SK-N-SH (cell line): ENCODE results near the gene MGLL. TPM values are rescaled to one million over a fixed set of nuclear protein-coding genes. Genes with fewer than 3 reads are reported as not detected.

Experiments used
- CTCF ChIA-PET: fragments of 300-600, 350-600 bp; formaldehyde crosslinking; extraction: SDS; loops from one replicate; lab custom pipeline; 2021; lab: Yijun Ruan, JAX
- POLR2A ChIA-PET: fragments of 350-600 bp; sonication (Branson Sonifier 250); formaldehyde crosslinking; extraction: SDS; loops from one replicate; lab custom pipeline; 2020; ENCODE audit warnings: antibody characterized with exemption, inconsistent platforms; lab: Yijun Ruan, JAX
- DNase-seq: peaks from one replicate; pipeline ENCODE4 v3.0.0; 2012
- H2AFZ ChIP-seq: fragments of 200-600 bp; sonication (generic); 2 replicates; pipeline ENCODE4 v1.8.1; 2016; ENCODE audit warnings: antibody characterized with exemption, mild to moderate bottlenecking, low read depth
- H3F3A ChIP-seq: fragments of 200-600 bp; sonication (generic); replicated peaks from 2 replicates; pipeline ENCODE3; 2016; ENCODE audit warnings: antibody characterized with exemption, mild to moderate bottlenecking; ENCODE audit not compliant: insufficient read depth
- H3K27ac ChIP-seq, 2 experiments: fragments of 200-500 bp in 1 of 2; fragments of 200-600 bp in 1 of 2; sonication (Bioruptor generic) in 1 of 2; sonication (generic), shearing (Covaris generic) in 1 of 2; 2 replicates each; pipeline versions ENCODE4 v1.5.1 to v1.6.1; 2014 to 2016; ENCODE audit warnings: low read depth in 2 of 2, inconsistent platforms in 1 of 2, low read length in 1 of 2, mild to moderate bottlenecking in 1 of 2, mixed read lengths in 1 of 2
- H3K27me3 ChIP-seq: fragments of 200-600 bp; sonication (generic), shearing (Covaris generic); 2 replicates; pipeline ENCODE4 v1.6.1; 2016; ENCODE audit warnings: mixed run types; ENCODE audit not compliant: insufficient read depth
- H3K36me3 ChIP-seq, 2 experiments: fragments of 200-500 bp in 1 of 2; fragments of 200-600 bp in 1 of 2; sonication (Bioruptor generic) in 1 of 2; sonication (generic) in 1 of 2; replicated peaks in 1 of 2; 2 replicates each; pipeline versions ENCODE3 to v1.5.1; 2014 to 2016; ENCODE audit warnings: low read length in 1 of 2, mild to moderate bottlenecking in 1 of 2; ENCODE audit not compliant: insufficient read depth in 2 of 2, control insufficient read depth in 1 of 2
- H3K4me1 ChIP-seq, 2 experiments: fragments of 200-500 bp in 1 of 2; fragments of 200-600 bp in 1 of 2; sonication (Bioruptor generic) in 1 of 2; sonication (generic), shearing (Covaris generic) in 1 of 2; 2 replicates each; pipeline versions ENCODE4 v1.5.1 to v1.6.1; 2014 to 2016; ENCODE audit warnings: low read depth in 1 of 2, low read length in 1 of 2, mixed run types in 1 of 2; ENCODE audit not compliant: insufficient read depth in 2 of 2, control insufficient read depth in 1 of 2
- H3K4me2 ChIP-seq: fragments of 200-600 bp; sonication (generic), shearing (Covaris generic); 2 replicates; pipeline ENCODE4 v1.6.1; 2017; ENCODE audit warnings: mixed run types
- H3K4me3 ChIP-seq, 2 experiments: fragments of 200-500 bp in 1 of 2; fragments of 200-600 bp in 1 of 2; sonication (Bioruptor generic) in 1 of 2; sonication (generic), shearing (Covaris generic) in 1 of 2; 2 replicates each; pipeline versions ENCODE4 v1.5.1 to v1.8.1; 2014 to 2016; ENCODE audit warnings: low read depth in 2 of 2, inconsistent platforms in 1 of 2, low read length in 1 of 2, mild to moderate bottlenecking in 1 of 2, mixed read lengths in 1 of 2, moderate library complexity in 1 of 2
- H3K79me2 ChIP-seq: fragments of 200-600 bp; sonication (generic); 2 replicates; pipeline ENCODE4 v1.8.1; 2017; ENCODE audit warnings: mild to moderate bottlenecking; ENCODE audit not compliant: insufficient read depth
- H3K9ac ChIP-seq: fragments of 200-600 bp; sonication (generic); 2 replicates; pipeline ENCODE4 v1.6.1; 2017; ENCODE audit warnings: mixed run types
- H3K9me2 ChIP-seq: fragments of 200-600 bp; sonication (generic); 2 replicates; pipeline ENCODE4 v1.6.1; 2017; ENCODE audit warnings: mixed run types
- H3K9me3 ChIP-seq: fragments of 200-600 bp; sonication (generic); 2 replicates; pipeline ENCODE4 v1.6.1; 2017; ENCODE audit warnings: mixed run types, mild to moderate bottlenecking, moderate library complexity
- H4K20me1 ChIP-seq: fragments of 200-600 bp; sonication (generic); 2 replicates; pipeline ENCODE4 v1.6.1; 2017; ENCODE audit warnings: mild to moderate bottlenecking, mixed run types; ENCODE audit not compliant: insufficient read depth
- EP300 ChIP-seq, 2 experiments: IDR thresholded peaks; 2 replicates each; pipeline versions ENCODE4 v1.4.0 to v1.6.1; 2012; ENCODE audit warnings: borderline replicate concordance in 1 of 2, low read depth in 1 of 2, low read length in 1 of 2
- FOXM1 ChIP-seq: IDR thresholded peaks from 2 replicates; pipeline ENCODE4 v1.4.0; 2012; ENCODE audit warnings: low read depth, mild to moderate bottlenecking
- JUND ChIP-seq: IDR thresholded peaks from 2 replicates; pipeline ENCODE4 v1.4.0; 2012
- MEF2A ChIP-seq: IDR thresholded peaks from 2 replicates; pipeline ENCODE4 v1.4.0; 2012; ENCODE audit warnings: low read depth, borderline replicate concordance
- MXI1 ChIP-seq: IDR thresholded peaks from 2 replicates; pipeline ENCODE4 v1.6.1; 2012; ENCODE audit warnings: mild to moderate bottlenecking, low read depth, low read length, improper control_type of control experiment
- SIN3A ChIP-seq: IDR thresholded peaks from 2 replicates; pipeline ENCODE4 v1.6.1; 2012; ENCODE audit warnings: low read depth, mild to moderate bottlenecking, low read length, moderate library complexity, borderline replicate concordance
- TAF1 ChIP-seq: IDR thresholded peaks from 2 replicates; pipeline ENCODE4 v1.6.1; 2012; ENCODE audit warnings: low read depth, mild to moderate bottlenecking, low read length, moderate library complexity, borderline replicate concordance
- TCF12 ChIP-seq: IDR thresholded peaks from 2 replicates; pipeline ENCODE4 v1.4.0; 2012
- WGBS: methylation state at CpG from one replicate; pipeline ENCODE4 v1.1.6; 2017; ENCODE audit warnings: low lambda C conversion rate; 5-methylcytosine and 5-hydroxymethylcytosine counted together
- polyA plus RNA-seq, 3 experiments: library from polyadenylated mRNA; depleted of rRNA; stranded (reverse); fragments of >200 nt; gene quantifications; 2 replicates each; pipeline ENCODE4 v1.2.3, GENCODE V29; 2012
- TF ChIP-seq, protein P1 (sequence below): IDR thresholded peaks from 2 replicates; pipeline ENCODE4 v1.4.0; 2012; ENCODE audit warnings: low read depth, borderline replicate concordance

The MGLL gene
- polyA plus RNA-seq, 1 of the 3 experiments (the other 2 are of a cell fraction), result 2.2 TPM

DNA sequence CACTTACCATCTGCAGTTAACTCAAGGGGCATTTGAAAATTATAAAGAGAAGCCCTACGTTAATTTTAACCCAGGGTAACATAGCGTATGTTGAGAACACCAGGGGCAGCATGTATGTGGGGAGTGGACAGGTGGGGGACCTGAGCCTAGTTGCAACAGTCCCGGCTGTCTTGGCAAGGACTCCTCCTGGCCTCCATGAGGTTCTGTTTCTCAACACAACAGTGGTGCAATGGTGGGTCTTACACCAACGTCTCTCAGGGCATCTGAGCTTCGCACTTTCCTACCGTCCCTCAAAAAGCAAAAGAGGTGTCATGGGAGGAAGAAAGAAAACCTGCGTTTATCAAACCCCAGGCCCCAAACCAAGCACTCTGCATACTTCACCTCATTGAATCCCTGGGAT, 50.6 kb downstream of the MGLL start (continued):
- TF ChIP-seq JUND (no peak), MXI1 (no peak)

DNA sequence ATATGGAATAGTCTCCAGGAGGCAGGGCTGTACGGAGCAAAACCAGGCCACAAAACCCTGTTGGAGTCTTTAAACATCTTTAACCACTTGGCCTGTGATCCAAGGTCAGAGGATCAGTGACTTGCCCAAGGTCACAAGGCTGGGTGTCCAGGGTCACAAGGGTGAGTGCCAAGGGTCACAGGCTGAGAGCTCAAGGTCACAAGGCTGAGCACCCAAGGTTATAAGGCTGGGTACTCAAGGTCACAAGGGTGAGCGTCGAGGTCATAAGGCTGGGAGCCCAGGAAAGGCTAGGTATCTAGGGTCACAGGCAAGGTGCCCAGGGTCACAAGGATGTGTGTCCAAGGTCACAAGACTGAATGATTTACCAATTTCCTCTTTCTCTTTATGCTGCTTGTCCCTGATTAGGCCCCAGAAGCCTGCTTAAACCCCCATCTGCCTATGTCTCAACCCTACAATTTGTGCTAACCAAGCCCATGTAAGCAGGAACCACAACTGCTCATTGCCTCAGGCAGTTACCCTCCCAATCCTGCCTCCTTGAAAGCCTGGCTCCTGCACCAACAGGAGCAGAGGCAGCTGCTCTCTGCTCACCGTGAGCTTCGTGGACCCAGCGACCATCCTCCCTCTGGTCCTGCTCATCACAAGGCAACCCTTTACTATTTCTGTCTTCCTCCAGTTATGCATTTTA, 51.5 kb downstream of the MGLL start:
- H3K4me1 ChIP-seq, result peaks cover 18 to 19% of the 10 kb centered on the region in 2 experiments; a peak in 3 of 4 replicates
- no peak overlapping the region for H2AFZ ChIP-seq
- H3K9ac ChIP-seq, result no peak overlapping the region
- no peaks in the 10 kb centered on the region for H3K27me3 ChIP-seq
- no peak for DNase-seq
- ChIA-PET POLR2A (no interaction called here), CTCF (interaction anchor here (0.9 to 1.9 kb wide), 2 partner anchors 79 to 196 kb away, joined by 3 to 6 read pairs; no protein-coding TSS in a partner anchor)
- H3K9me3 ChIP-seq, result no peaks in the 10 kb centered on the region
- no peaks in the 10 kb centered on the region for H3K9me2 ChIP-seq
- H3K4me2 ChIP-seq, result no peak overlapping the region
- H3K4me3 ChIP-seq, result no peak overlapping the region
- no peaks in the 10 kb centered on the region for H4K20me1 ChIP-seq
- 90% methylated on average over 4 of the region's 6 CpGs for WGBS
- H3F3A ChIP-seq, result peaks cover 20% of the 10 kb centered on the region
- H3K27ac ChIP-seq, result no peak overlapping the region
- TF ChIP-seq, protein P1, sequence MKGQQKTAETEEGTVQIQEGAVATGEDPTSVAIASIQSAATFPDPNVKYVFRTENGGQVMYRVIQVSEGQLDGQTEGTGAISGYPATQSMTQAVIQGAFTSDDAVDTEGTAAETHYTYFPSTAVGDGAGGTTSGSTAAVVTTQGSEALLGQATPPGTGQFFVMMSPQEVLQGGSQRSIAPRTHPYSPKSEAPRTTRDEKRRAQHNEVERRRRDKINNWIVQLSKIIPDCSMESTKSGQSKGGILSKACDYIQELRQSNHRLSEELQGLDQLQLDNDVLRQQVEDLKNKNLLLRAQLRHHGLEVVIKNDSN, result no peak
- TF ChIP-seq MEF2A, result no peak
- TF ChIP-seq TAF1, result no peak
- TF ChIP-seq MXI1, result no peak
- TF ChIP-seq SIN3A, result no peak
- no peaks in the 10 kb centered on the region for H3K36me3 ChIP-seq
- H3K79me2 ChIP-seq, result no peaks in the 10 kb centered on the region

DNA sequence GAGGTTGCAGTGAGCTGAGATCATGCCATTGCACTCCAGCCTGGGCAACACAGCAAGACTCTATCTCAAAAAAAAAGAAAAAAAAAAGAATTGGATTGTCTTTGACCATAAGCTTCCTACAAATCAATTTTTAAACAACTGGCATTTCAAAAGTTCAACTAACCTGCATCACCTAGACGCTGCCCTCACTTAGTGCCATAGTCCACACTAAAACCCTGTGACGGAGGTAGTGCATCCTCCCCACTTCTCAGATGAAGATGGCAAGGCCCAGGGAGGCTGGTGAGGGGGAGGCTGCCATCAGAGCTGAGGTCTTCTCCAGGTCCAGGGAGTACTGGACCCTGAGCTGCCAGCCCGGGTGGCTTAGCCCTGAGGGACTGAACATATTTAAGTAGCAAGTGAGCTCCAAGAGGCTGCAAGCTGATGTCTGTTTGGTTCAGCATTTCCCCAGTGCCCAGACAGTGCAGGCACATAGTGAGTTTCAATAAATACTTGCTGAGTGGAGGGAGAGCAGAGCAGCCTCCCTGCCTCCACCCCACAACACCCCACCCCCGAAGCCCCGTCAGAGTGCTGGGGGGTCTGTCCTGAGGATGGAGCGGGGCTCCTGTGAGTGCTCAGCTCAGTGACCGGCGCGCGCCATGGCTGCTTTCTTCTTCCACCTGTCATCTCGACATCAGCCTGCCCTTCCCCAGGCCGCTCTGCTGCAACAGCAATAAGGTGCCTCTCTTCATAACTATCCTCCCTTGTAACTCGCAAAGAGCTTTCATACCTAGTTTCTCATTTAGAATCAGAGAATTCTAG, 52.8 kb downstream of the MGLL start:
- H3K79me2 ChIP-seq, result no peaks in the 10 kb centered on the region
- H3K27ac ChIP-seq, result no peak overlapping the region; a peak in 1 of 4 replicates
- H3K9ac ChIP-seq, result no peak overlapping the region
- H3K4me3 ChIP-seq, result no peak overlapping the region
- WGBS, result 92% methylated on average over 10 of the region's 13 CpGs
- no peaks in the 10 kb centered on the region for H4K20me1 ChIP-seq
- no peaks in the 10 kb centered on the region for H3K36me3 ChIP-seq
- CTCF ChIA-PET, result interaction anchor here (1.3 kb wide), 1 partner anchor 11 kb away, joined by 3 read pairs; no protein-coding TSS in a partner anchor
- no peak overlapping the region for H2AFZ ChIP-seq
- H3K4me2 ChIP-seq, result no peak overlapping the region
- H3K9me3 ChIP-seq, result no peaks in the 10 kb centered on the region
- no peak for DNase-seq
- POLR2A ChIA-PET, result no interaction called here
- peaks cover 14% of the 10 kb centered on the region for H3F3A ChIP-seq
- no peaks in the 10 kb centered on the region for H3K9me2 ChIP-seq
- H3K4me1 ChIP-seq, result peaks cover 5 to 7% of the 10 kb centered on the region in 2 experiments; a peak in 2 of 4 replicates
- H3K27me3 ChIP-seq, result no peaks in the 10 kb centered on the region
- TF ChIP-seq FOXM1 (no peak), TCF12 (no peak), EP300 (IDR thresholded peaks at IDR 0.05; ENCODE audit: borderline replicate concordance in 1 of 2, low read depth in 1 of 2, low read length in 1 of 2) (no peak)
